ENCODE data around the gene ADAM12.

GRCh38 chr10:125984346-125984745, 403.9 kb downstream of the ADAM12 start:
- no peak for TF ChIP-seq CTCF (conservative IDR thresholded peaks at IDR 0.05; ENCODE audit: low read length)
- no peak for TF ChIP-seq EZH2phosphoT487 (IDR thresholded peaks at IDR 0.05; ENCODE audit: borderline replicate concordance)

Measured in Loucy (cell line).